NB4 (cell line): Measurements from ENCODE around the gene CRIM1.

Source experiments
- POLR2A ChIP-seq: IDR thresholded peaks from 2 replicates; pipeline ENCODE4 v1.6.1; 2011; ENCODE audit warnings: mild to moderate bottlenecking; ENCODE audit not compliant: insufficient read length; ENCODE audit errors: extremely low read depth
- TF ChIP-seq, protein P1 (sequence below): IDR thresholded peaks from one replicate; pipeline ENCODE4 v1.5.1; 2012; ENCODE audit warnings: low read depth, low read length
- TF ChIP-seq, protein P2 (sequence below): IDR thresholded peaks from 2 replicates; pipeline ENCODE4 v1.6.1; 2011; ENCODE audit warnings: low read depth, low read length

DNA sequence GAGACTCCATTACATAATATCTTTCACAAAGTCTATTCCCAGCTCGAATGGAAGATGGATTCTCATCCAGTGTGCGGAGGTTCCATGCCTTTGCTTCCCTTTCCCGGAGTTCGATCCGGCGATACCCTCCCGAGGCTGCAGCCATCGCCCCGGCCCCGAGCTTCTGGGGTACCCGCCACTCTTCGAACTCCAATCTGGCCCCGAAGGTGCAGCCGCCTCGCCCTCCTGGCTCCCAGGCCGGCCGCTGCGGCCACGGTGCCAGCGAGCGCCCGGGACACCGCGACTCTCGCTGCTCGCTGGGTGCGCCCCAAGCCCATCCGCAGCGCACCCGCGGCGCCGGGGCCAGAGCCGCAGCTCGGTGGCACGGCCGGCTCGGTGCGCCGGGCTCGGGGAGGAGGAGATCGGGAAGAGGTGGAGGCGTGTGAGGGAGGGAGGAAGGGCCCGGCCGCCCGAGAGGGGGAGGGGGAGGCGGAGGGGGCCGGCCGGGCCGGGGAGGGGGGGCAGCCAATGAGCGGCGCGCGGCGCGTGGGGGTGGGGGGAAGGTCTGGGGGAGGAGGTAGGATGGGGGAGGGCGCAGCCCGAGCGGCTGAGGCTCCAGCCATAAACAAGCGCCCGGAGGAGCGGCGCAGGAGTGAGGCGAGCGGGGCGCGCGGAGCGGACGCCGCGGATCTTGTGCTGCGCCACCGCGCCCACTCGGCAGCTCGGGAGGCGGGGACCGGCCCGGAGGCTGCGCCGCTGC is at the start of gene CRIM1:
- TF ChIP-seq, protein P1, sequence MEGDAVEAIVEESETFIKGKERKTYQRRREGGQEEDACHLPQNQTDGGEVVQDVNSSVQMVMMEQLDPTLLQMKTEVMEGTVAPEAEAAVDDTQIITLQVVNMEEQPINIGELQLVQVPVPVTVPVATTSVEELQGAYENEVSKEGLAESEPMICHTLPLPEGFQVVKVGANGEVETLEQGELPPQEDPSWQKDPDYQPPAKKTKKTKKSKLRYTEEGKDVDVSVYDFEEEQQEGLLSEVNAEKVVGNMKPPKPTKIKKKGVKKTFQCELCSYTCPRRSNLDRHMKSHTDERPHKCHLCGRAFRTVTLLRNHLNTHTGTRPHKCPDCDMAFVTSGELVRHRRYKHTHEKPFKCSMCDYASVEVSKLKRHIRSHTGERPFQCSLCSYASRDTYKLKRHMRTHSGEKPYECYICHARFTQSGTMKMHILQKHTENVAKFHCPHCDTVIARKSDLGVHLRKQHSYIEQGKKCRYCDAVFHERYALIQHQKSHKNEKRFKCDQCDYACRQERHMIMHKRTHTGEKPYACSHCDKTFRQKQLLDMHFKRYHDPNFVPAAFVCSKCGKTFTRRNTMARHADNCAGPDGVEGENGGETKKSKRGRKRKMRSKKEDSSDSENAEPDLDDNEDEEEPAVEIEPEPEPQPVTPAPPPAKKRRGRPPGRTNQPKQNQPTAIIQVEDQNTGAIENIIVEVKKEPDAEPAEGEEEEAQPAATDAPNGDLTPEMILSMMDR, result no peak
- no peak for TF ChIP-seq POLR2A
- TF ChIP-seq, protein P2, sequence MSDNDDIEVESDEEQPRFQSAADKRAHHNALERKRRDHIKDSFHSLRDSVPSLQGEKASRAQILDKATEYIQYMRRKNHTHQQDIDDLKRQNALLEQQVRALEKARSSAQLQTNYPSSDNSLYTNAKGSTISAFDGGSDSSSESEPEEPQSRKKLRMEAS, result no peak
